BJ (cell line): ENCODE results near the gene SUV39H1. TPM values are rescaled to one million over a fixed set of nuclear protein-coding genes. Genes with fewer than 3 reads are reported as not detected.
"Not testable (repeated sequence)": the region's sequence is repeated elsewhere in the genome, so short reads cannot be mapped to it uniquely, and the experiment has no call there.

ENCODE experiments used
- CTCF ChIA-PET: fragments of 350-600 bp; formaldehyde crosslinking; extraction: SDS; loops from one replicate; lab custom pipeline; 2021; ENCODE audit warnings: antibody characterized with exemption, inconsistent platforms; lab: Yijun Ruan, JAX
- POLR2A ChIA-PET: fragments of 300-600 bp; sonication (Branson Sonifier 250); formaldehyde crosslinking; extraction: SDS; loops from one replicate; lab custom pipeline; 2021; ENCODE audit warnings: antibody characterized with exemption; lab: Charles Lee
- DNase-seq: peaks from one replicate; pipeline ENCODE4 v3.0.0-alpha.2; 2011; ENCODE audit warnings: low read depth
- H3K27me3 ChIP-seq: 2 replicates; pipeline ENCODE4 v1.6.0; 2011; ENCODE audit warnings: low read length; ENCODE audit not compliant: control insufficient read depth, insufficient read depth
- H3K36me3 ChIP-seq: 2 replicates; pipeline ENCODE4 v1.5.1; 2011; ENCODE audit warnings: low read length; ENCODE audit not compliant: control insufficient read depth, insufficient read depth
- H3K4me3 ChIP-seq: 2 replicates; pipeline ENCODE4 v1.5.1; 2011; ENCODE audit warnings: low read depth, mild to moderate bottlenecking, control low read depth, low read length
- CTCF ChIP-seq: IDR thresholded peaks from 2 replicates; pipeline ENCODE4 v1.5.1; 2011; ENCODE audit warnings: low read depth, mild to moderate bottlenecking, control low read depth, inconsistent platforms, low read length, moderate library complexity; ENCODE audit not compliant: insufficient read depth
- polyA minus RNA-seq: library from RNA; depleted of rRNA, polyadenylated mRNA; stranded (reverse); fragments of >200 nt; gene quantifications from 2 replicates; pipeline ENCODE4 v1.2.3, GENCODE V29; 2011; rRNA and poly(A)+ RNA removed
- polyA plus RNA-seq: library from polyadenylated mRNA; depleted of rRNA; stranded (reverse); fragments of >200 nt; gene quantifications from 2 replicates; pipeline ENCODE4 v1.2.3, GENCODE V29; 2011; rRNA removed

Gene SUV39H1
- polyA plus RNA-seq (4.1 and 9.7 TPM in 2 replicates), polyA minus RNA-seq (7.2 and 9.3 TPM in 2 replicates)

- DNase-seq: no peak
- peak within 1 kb of the TSS; percentile 60 for H3K4me3 ChIP-seq
- H3K27me3 ChIP-seq: no peaks in the 10 kb centered on the region
- H3K36me3 ChIP-seq: peaks cover 2% of the 10 kb centered on the region; the same call in 1 of the 2 replicates
- no peak for TF ChIP-seq CTCF
- CTCF ChIA-PET: no interaction called here
- POLR2A ChIA-PET: interaction anchor here (1.0 kb wide), 1 partner anchor 41 kb away, joined by 3 read pairs; no protein-coding TSS in a partner anchor
Observed at GRCh38 chrX:48696301-48696908, at the start of gene SUV39H1. Gene SUV39H1, plus strand, starts transcription at chrX:48696734. Its CDS starts 51 bp downstream, at chrX:48696785.

GRCh38 chrX:48648336-48648751 is 48.2 kb upstream of the SUV39H1 start:
- DNase-seq: peak; percentile 6
- TF ChIP-seq CTCF: peak; percentile 25; the same call in 1 of the 2 replicates
- ChIA-PET CTCF (interaction anchor here (1.4 kb wide), 1 partner anchor 89 kb away, joined by 4 read pairs; no protein-coding TSS in a partner anchor), POLR2A (no interaction called here)
- H3K36me3 ChIP-seq: no peaks in the 10 kb centered on the region
- H3K27me3 ChIP-seq: peaks cover 2% of the 10 kb centered on the region; the same call in 1 of the 2 replicates
- H3K4me3 ChIP-seq: no peak overlapping the region

DNA sequence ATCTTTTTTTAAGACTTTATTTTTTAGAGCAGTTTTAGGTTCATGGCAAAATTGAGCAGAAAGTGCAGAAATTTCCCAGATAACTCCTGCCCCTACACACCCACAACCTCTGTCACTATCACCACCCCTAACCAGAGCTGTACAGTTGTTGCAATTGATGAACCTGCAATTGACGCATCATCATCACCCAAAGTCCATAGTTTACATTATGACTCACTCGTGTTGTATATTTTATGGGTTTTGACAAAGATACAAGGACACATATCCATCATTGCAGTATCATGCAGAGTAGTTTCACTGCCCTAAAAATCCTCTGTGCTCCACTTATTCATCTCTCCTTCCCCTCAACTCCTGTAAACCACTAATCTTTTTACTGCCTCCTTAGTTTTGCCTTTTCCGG is 47.4 kb upstream of the SUV39H1 start:
- no peak for DNase-seq
- Histone ChIP-seq H3K36me3 (no peaks in the 10 kb centered on the region), H3K27me3 (peaks cover 2% of the 10 kb centered on the region; the same call in 1 of the 2 replicates), H3K4me3 (no peak overlapping the region)
- no peak for TF ChIP-seq CTCF
- CTCF ChIA-PET: interaction anchor here (0.6 to 1.4 kb wide), 2 partner anchors 88 to 1107 kb away, joined by 4 read pairs; no protein-coding TSS in a partner anchor
- POLR2A ChIA-PET: no interaction called here

- H3K4me3 ChIP-seq, DNase-seq, H3K36me3 ChIP-seq, H3K27me3 ChIP-seq, POLR2A ChIA-PET, CTCF ChIA-PET: not testable (repeated sequence)
Observed at GRCh38 chrX:48652055-48652579, 44.4 kb upstream of the SUV39H1 start.

- CTCF ChIA-PET, H3K4me3 ChIP-seq, DNase-seq, H3K36me3 ChIP-seq, POLR2A ChIA-PET, H3K27me3 ChIP-seq: not testable (repeated sequence)
Observed at GRCh38 chrX:48654746-48655145, 41.8 kb upstream of the SUV39H1 start.

DNA sequence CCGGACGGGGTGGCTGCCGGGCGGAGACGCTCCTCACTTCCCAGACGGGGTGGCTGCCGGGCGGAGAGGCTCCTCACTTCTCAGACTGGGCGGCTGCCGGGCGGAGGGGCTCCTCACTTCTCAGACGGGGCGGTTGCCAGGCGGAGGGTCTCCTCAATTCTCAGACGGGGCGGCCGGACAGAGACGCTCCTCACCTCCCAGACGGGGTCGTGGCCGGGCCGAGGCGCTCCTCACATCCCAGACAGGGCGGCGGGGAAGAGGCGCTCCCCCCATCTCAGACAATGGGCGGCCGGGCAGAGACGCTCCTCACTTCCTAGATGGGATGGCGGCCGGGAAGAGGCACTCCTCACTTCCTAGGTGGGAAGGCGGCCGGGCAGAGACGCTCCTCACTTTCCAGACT is 36.8 kb upstream of the SUV39H1 start:
- H3K36me3 ChIP-seq, H3K4me3 ChIP-seq, DNase-seq, H3K27me3 ChIP-seq, POLR2A ChIA-PET, CTCF ChIA-PET: not testable (repeated sequence)
